ENCODE measurements around the gene SNRNP200. TPM values are rescaled to one million over a fixed set of nuclear protein-coding genes. Genes with fewer than 3 reads are reported as not detected.

The SNRNP200 gene
- total RNA-seq, 3 donors from 2014 or later, result 95.8 to 113 (median 106) TPM

DNA sequence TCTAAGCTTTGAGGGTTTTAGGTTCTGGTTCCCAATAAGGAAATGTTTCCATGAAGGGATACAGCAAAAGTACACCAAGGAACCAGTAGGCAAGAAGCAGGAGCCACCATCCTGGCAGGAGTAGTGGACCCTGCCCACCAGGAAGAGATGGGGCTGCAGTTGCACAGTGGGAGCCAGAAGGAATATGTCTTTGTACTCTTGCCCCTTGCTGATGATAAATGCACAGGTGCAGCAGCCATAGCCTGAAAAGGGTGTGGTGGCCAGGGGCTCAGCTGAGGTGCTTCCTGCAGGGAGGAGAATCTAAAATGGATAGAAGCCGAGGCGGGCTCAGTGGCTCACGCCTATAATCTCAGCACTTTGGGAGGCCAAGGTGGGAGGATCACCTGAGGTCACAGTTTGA lies 67.1 kb downstream of the SNRNP200 start:
- no peaks in the 10 kb centered on the region for H3K4me1 ChIP-seq (ENCODE audit: low read depth)
- H3K9me3 ChIP-seq, result no peaks in the 10 kb centered on the region
- intact Hi-C loops (cut with DNase I, micrococcal nuclease), result no loop called here
- H3K4me3 ChIP-seq, result no peak overlapping the region
- ATAC-seq, result peak; percentile 59
- H3K36me3 ChIP-seq (ENCODE audit: low read depth), result no peaks in the 10 kb centered on the region
- no peak for DNase-seq
- TF ChIP-seq CTCF (IDR thresholded peaks at IDR 0.05), result no peak

DNA sequence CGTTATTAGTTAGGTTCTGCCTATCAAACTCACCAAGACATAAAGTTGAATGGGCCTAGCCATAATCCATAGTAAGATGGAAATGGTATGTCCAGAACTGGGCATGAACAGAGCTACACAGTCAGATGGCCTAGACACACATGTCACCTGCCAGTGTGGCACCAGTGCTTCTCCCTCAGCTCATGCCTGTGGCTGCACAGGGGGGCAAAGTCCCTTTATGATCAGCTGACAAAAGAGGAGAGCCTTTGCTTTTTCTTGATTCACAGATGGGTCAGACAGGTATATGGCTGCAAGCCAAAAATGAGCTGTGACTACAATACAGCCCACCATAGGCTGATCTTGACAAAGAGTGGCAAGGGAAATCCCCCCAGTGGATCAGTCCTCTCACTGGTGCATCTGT lies 68.5 kb downstream of the SNRNP200 start:
- H3K4me1 ChIP-seq (ENCODE audit: low read depth), result no peaks in the 10 kb centered on the region
- no peak overlapping the region for H3K4me3 ChIP-seq
- no peak for TF ChIP-seq CTCF (IDR thresholded peaks at IDR 0.05)
- peak; percentile 52 for ATAC-seq
- no peaks in the 10 kb centered on the region for H3K36me3 ChIP-seq (ENCODE audit: low read depth)
- intact Hi-C loops (cut with DNase I, micrococcal nuclease), result no loop called here
- no peaks in the 10 kb centered on the region for H3K9me3 ChIP-seq
- DNase-seq, result peak in 1 of 3 donors; percentile 16

GRCh38 chr2:96233880-96234316 lies 71.4 kb downstream of the SNRNP200 start:
- peak; percentile 52 for ATAC-seq
- H3K36me3 ChIP-seq (ENCODE audit: low read depth), result no peaks in the 10 kb centered on the region
- no peak for DNase-seq
- no peak overlapping the region for H3K4me3 ChIP-seq
- TF ChIP-seq CTCF (IDR thresholded peaks at IDR 0.05), result no peak
- H3K9me3 ChIP-seq, result no peaks in the 10 kb centered on the region
- no peaks in the 10 kb centered on the region for H3K4me1 ChIP-seq (ENCODE audit: low read depth)
- intact Hi-C loops (cut with DNase I, micrococcal nuclease), result no loop called here

DNA sequence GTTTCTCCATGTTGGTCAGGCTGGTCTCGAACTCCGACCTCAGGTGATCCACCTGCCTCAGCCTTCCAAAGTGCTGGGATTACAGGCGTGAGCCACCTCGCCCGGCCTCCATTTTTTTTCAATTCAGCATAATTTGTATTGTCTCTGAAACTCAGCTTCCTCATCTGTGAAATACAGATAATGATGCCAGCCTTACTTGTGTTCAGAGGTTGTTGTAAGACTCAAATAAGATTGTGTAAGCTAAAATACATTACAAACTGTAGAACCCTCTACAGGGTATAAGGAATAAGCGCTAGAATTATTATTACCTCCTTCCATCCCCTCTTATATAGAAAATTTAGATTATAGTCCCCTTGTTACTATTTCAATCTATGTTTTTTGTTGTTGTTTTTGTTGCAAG lies 71.9 kb downstream of the SNRNP200 start:
- ATAC-seq, result no peak
- Histone ChIP-seq H3K9me3 (no peaks in the 10 kb centered on the region), H3K4me3 (no peak overlapping the region), H3K4me1 (ENCODE audit: low read depth) (no peaks in the 10 kb centered on the region), H3K36me3 (ENCODE audit: low read depth) (no peaks in the 10 kb centered on the region)
- DNase-seq, result no peak
- intact Hi-C loops (cut with DNase I, micrococcal nuclease), result no loop called here
- no peak for TF ChIP-seq CTCF (IDR thresholded peaks at IDR 0.05)

DNA sequence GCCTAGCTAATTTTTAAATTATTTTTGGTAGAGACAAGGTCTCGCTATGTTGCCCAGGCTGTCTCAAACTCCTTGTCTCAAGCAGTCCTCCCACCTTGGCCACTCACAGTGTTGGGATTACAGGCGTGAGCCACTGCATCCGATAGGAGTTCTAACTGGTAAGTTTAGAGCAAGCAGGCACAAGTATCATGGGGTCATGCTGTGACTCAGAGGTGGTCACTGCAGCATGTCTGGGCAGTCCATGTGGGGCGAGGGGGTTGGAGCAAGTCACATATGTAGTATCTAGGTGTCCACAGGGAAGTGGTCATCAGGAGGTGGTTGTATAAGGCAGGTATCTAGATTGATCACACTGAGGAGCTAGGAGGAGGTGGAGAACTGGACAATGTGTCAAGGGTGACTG lies 74.0 kb downstream of the SNRNP200 start:
- Histone ChIP-seq H3K9me3 (no peaks in the 10 kb centered on the region), H3K4me1 (ENCODE audit: low read depth) (no peaks in the 10 kb centered on the region), H3K36me3 (ENCODE audit: low read depth) (no peaks in the 10 kb centered on the region), H3K4me3 (no peak overlapping the region)
- no peak for TF ChIP-seq CTCF (IDR thresholded peaks at IDR 0.05)
- no peak for ATAC-seq
- DNase-seq, result no peak
- intact Hi-C loops (cut with DNase I, micrococcal nuclease), result no loop called here

GRCh38 chr2:96225016-96225533 lies 80.3 kb downstream of the SNRNP200 start:
- DNase-seq (no peak), ATAC-seq (peak; percentile 51)
- intact Hi-C loops (cut with DNase I, micrococcal nuclease), result no loop called here
- TF ChIP-seq CTCF (IDR thresholded peaks at IDR 0.05), result no peak
- H3K9me3 ChIP-seq, result no peaks in the 10 kb centered on the region
- no peak overlapping the region for H3K4me3 ChIP-seq
- no peaks in the 10 kb centered on the region for H3K4me1 ChIP-seq (ENCODE audit: low read depth)
- H3K36me3 ChIP-seq (ENCODE audit: low read depth), result no peaks in the 10 kb centered on the region

All from mucosa of descending colon (tissue), 3 donors.